Measurements from ENCODE around the gene GALNTL6.

DNA sequence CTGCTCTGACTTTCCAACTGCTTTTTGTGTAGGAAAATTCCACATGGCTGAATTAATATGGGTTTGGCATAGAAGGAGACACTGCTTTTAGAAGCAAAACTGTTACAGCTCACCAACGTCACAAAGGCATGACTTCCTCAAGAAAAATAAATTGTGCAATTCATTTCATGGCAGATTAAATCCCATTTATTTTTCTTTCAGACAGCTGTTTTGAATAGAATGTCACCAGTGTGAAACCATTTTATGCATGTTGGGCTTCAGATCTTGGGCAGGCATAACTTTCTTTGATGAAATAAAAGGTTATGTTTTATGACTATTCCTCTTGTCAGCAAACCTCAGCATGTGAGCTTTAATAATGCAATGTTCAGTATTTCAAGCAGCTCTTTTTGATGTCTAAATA lies 542.8 kb downstream of the GALNTL6 start:
- no peak for TF ChIP-seq POLR2A (IDR thresholded peaks at IDR 0.05; ENCODE audit: low read length)
- TF ChIP-seq GATA1 (IDR thresholded peaks at IDR 0.05; ENCODE audit: low read depth, low read length), result no peak
